Activated CD4-positive, alpha-beta T cell treated with anti-CD3 and anti-CD28 coated beads, Interleukin-2, Interleukin-6, amounts not matched to agents 100 ng/mL and 50 ng/mL, durations not matched to agents 16 hours and 8 hours (primary cell): ENCODE data around the gene PHF5A.
"Not testable (repeated sequence)": the region's sequence is repeated elsewhere in the genome, so short reads cannot be mapped to it uniquely, and the experiment has no call there.

Experiments
- DNase-seq: peaks from one replicate; pipeline ENCODE4 v3.0.0-alpha.2; 2020

The PHF5A gene

DNA sequence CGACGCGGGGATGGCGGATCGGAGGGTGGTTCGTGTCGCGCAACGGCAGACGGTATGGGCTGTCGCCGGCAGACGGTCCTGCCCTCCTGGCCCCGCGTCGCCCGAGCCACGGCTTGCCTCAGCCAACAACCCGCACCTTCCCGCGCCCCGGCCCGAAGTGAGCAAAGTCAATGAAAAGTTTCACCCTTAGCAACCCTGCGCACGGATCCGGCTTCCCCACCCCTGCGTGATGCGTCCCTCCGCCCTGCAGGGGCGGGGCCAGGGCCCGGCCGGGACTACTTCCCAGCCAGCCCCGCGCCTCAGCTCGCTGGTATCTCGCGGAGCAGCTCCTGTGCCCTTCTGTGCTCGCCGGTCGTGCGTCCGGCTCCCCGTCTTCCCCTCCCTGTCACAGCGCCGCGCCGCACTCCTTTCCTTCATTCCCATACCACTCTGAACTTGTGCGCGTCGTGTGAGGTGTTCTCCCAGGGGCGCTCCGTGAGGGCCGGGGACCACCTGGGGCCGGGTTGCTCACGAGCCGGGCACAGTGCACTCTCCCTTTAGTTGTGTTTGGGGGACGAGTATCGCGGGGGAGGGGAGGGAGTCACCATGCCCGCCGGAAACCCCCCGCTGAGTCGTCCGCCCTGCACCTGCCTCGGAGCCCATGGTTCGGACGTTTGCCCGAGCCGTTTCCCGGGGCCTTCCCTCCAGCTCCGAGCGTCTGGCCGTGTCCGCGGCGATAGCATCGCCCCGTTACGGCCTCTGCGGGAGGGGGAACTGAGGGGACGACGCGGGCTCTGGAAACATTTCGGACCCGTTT lies 21.7 kb downstream of the PHF5A start, which contains the start of gene TOB2:
TOB2 (minus strand) TSS at position 163 of the 796 bp plus-strand sequence. CDS start 9,456 bp downstream, outside the sequence.
- DNase-seq = peak; percentile 97

DNA sequence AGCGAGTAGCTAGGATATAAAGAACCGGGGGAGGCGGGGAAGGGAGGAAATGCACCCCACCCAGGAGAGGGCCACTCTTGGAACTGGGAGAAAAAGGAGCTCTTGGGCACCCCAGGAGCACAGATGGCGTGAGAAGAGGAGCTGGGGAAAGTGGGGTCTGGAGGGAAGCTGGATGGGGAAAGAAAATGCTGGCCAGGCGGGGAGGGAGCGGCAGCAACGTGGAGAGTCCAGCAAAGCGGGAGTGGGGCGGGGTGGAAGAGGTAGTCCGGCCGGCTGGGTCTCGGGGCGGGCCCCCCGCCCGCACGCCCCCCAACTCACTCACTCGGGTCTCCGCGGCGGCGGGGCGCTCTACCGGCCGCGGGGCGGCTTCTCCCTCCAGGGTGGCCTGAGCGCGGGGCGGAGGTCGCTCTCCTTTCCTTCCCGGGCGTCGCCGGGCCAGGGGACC lies 22.4 kb downstream of the PHF5A start:
- peak; percentile 25 for DNase-seq

DNA sequence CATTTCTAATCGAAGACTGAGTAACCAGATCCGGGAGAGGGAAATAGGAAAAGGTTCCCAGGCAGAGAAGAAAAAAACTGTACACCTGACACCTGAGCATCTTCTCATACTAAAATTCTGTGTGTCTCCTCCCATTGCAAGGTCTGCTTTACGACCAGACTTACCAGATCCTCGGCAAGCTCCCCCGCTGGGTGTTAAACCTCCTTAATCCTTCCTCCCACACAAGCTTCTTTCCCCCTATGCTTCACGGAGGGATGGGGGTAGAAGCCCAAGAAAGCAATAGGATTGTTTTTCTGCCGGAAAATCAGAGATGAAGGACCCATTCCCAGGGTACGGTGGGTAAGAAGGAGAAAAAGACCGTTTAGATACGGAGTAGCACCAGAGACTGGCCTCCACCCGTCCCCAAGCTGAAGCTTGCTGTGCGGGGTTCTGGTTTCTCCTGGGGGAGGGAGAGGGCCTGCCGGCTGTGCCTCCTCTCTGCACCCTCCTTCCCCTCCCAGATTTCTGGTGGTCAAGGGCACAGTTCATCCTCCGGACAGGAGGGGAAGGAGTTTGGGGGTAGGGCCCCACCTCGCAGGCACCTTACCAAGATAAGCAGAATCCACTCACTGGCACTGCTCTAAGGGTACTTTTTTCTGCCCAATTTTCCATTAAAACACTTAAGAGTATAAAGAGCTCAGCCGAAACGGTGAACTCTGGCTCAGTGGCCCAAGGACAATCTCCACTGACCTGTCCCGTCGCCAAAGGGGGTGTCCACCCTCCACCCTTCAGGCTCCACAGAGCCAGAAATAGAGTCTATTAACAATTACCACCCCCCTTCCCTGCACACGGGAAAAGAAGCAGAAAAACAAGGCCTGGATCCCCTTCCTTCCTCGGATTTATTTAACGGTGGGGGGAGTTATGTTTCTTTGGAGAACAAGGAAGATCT lies 23.1 kb downstream of the PHF5A start:
- peak; percentile 34 for DNase-seq

DNA sequence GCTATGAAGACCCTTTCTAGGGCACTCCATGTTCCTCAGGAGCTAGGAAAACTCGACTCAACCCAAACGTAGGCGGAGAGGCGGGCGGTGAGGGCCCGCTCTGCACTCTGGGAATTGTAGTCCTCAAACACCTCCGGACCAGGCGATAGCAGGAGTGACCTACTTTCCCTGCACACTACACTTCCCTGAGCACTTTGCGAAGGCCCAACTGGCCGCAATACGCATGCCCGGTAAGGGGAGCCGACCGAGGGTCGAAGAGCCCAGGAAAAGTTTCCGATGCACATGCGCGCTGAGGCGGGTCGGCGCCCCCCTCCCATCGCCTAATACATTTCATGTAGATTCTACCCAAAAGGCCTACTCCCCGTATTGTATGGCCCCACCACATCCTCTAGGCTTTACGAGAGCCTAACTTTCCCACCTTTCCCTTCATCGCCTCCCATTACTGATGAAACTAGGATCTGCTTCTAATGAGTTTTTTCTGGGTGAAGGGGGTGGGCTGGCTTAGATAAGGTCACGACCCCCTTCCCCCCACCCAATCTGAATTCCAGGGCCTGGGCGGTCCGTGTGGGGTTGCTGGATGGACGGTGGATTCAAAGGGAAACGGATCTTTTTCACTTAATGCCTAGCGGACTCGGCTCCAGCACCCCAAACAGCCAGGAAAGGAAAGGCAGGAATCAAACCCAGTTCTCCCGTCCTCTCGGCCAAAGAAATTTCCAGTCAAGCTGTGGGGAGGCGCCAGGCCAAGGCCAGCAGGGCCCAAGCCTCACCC lies 23.9 kb downstream of the PHF5A start:
- DNase-seq = peak; percentile 96

DNA sequence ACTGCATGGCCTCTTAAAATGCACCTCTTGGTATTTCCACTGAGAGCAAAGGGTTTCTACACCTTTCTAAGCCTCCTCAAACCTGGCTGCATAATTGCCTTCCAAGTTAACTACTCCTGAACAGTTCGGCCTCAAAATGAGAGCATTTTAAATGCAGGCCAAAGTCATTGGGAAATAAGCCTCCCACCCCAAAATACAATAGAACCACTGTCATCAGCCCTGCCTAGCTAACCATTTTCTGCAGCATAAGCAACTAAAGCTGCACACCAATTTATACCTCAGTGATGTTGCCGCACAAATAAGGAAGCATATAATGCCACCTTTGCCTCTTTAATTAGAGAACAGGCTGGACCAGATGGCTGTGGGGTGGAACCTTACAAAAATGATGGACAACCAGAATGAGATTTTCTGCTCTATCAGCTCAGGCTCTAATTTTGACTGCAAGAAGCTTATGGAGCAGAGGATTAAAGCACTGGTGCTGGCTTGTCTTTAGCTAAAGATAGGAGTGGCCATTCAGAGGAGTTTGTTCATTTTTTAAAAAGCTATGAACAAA lies 26.2 kb downstream of the PHF5A start:
- DNase-seq = no peak

DNA sequence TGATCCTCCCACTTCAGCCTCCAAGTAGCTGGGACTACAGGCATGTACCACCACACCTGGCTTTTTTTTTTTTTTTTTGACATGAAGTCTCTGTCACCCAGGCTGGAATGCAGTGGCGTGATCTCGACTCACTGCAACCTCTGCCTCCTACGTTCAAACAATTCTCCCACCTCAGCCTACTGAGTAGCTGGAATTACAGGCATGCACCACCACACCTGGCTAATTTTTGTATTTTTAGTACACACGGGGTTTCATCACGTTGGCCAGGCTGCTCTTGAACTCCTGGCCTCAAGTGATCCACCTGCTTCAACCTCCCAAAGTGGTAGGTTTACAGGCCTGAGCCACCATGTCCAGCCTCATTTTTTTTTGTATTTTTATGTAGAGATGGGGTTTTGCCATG lies 28.0 kb downstream of the PHF5A start:
- not testable (repeated sequence) for DNase-seq

DNA sequence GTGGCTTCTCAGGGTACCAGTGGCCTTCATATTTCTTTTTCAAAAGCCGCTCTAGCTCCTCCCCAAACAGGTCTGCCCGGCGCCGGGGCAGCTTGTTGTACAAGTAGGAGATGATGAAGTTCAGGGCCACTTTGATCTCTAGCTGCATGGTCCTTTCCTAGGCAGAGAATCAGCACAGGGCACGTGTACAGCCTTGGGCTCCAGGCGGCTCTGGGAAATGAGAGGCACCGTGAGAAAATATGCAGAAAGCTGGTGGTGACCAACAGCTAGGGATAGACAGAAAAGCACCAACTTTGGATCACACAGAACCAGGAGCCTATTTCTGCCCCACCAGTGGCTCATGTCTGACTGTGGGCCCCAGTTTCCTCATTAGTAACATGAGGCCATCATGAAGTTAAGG lies 31.3 kb downstream of the PHF5A start:
- no peak for DNase-seq

DNA sequence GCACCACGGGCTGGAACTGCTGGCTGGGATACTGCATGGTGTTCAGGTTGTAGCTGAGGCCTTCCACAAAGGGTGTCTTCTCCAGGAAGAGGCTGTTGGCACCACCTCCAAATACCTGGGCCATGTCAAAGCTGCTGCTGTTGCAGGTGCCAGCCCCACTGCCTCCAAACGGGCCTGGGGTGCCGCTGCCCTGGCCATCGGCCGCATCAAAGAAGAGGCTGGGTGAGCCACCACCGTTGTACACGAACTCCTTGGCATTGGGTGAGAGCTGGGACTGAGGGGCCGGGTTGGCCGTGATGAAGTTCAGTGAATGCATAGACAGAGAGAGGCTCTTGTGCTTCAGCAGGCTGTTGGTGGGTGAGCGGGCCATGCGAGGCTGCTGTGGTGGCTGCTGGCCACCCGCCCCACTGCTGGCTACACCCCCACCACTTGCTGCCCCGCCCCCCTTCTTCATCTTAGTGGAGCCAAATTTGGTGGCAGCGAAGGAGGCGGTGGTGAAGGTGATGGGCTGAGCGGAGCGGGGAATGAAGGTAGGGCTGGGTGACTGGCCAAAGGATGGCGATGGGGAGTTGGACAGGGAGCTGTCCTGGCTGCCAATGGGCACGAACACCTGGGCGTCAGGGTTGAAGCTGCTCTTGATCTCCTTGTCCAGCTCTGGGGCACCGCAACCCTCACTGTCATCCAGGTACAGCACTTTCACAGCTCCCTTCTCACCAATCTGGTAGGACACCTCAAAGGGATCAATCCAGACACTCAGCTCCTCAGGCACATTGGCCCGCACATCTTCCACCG lies 32.0 kb downstream of the PHF5A start:
- no peak for DNase-seq

DNA sequence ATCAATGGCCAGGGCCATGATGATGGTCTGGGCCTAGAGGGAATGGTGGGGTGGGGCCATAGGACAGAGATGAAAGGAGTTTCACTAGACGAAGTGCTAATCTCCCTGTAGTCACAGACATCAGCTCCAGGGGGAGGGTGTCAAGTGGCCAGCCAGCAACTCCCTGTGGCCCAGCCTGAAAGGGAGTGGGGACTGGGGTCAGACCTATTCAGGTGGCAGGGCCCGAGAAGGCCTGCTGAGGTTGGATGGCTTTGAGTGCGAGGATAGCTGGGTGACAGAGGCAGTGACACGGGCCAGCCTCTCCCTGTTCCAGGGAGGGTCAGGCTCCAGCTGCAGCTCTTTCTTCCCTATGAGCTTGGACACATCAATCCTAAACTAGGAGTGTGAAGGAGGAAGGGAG lies 32.9 kb downstream of the PHF5A start:
- DNase-seq = no peak

DNA sequence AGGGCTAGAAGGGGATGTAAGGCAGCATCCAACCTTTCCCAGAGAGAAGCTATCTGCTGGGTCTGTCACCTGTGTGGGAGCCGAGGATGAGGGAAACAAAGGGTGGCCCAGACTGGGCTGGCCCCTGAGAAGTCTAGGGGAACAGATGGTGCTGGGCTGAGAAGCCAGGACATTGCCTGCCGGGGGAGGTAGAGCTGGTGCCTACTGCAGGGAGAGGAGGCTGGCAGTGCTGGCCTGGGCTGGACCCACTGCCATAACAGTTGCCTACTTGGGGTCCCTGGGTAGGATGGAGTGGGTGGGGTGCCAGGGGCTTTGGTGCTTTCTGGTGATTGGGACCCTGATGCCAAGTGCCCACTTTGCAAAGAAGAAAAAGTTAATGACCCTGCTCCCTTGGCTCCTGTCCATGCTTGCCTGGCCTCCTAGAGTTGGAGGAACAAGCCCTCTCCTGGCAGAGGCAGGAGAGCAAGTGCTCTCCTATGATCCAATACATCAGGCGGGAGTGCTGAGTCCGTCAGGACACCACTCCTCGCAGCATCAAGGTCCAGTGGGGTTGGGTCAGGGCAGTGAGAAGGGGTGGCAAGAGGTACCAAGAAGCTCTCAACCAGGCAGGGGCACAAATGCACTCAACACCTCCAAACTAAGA lies 34.0 kb downstream of the PHF5A start:
- DNase-seq = not testable (repeated sequence)

DNA sequence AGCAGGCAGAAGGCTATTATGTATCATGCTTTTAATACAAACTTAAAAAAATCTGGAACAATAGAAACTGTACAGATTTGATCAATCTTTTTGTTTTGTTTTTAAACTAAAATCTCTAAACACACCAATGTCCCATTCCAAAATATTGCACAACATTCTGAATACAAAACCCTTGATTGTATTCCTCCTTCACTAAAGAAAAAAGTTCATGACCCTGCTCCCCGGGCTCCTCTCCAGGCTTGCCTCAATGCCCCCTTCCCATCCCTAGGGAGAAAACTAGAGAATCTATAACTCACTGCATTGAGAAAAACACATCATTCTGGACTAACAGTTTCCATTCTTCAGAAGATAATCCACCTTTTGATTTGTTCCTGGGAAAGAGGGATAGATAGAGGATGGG lies 35.0 kb downstream of the PHF5A start:
- not testable (repeated sequence) for DNase-seq

DNA sequence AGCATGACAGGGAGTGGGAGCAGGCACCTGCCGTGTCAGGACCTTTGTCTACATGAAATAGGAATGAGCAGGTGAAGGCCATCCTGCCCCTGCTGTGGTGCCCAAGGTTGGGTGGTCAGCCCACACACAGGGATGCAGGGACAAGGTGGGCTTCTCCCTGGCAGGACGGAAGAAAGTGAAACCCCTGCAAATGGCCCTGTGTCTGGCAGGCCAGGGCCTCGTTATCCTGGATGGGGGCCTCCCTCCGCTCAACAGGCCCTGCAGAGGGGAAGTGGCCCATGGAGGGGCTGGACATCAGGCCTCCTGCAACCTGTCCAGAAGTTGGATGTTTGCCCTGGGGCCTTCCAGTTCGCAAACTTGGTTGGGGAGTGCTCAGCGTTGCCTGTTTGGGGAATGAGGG lies 36.8 kb downstream of the PHF5A start:
- DNase-seq = no peak

DNA sequence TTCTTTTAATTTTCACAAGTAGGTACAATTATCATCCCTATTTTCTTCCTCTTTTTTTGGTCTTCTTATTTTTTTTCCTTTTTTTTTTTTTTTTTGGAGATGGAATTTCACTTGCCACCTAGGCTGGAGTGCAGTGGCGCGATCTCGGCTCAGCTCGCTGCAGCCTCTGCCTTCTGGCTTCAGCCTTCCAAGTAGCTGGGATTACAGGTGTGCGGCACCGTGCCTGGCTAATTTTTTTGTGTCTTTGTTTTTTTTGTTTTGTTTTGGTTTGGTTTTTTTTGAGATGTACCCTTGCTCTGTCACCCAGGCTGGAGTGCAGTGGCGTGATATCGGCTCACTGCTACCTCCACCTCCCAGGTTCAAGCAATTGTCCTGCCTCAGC lies 38.5 kb downstream of the PHF5A start:
- DNase-seq = no peak

DNA sequence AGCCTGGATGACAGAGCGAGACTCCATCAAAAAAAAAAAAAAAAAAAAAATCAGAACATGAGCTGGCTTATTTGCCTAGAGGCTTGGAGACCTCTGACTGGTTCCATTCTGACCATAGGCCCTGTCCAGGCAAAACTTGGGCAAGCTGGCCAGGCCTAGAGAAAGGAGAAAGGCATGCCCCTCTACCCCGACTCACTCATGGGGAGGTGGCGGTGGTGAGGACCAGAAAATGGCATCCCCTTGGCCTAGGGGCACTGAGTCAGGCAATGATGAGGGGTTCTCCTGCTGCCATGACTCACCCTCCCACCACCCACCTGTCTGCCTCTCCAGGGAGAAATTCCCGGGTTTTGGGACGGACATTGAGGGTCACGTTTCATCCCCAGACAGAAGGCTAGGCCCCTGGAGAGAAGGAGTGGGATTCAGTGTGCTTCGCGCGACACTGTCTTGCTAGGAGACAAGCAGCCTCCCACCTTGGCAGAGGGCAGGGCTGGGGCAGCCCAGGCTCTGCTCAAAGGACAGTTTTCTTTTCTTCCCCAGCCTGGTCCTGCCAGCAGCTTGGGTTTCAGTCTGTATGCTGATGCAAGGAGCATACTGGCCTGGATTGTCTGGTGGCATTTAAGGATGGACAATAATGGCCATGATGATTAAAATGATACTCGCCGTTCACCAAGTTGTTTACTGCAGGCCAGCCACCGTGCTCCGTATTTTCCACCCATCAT lies 39.1 kb downstream of the PHF5A start:
- no peak for DNase-seq

DNA sequence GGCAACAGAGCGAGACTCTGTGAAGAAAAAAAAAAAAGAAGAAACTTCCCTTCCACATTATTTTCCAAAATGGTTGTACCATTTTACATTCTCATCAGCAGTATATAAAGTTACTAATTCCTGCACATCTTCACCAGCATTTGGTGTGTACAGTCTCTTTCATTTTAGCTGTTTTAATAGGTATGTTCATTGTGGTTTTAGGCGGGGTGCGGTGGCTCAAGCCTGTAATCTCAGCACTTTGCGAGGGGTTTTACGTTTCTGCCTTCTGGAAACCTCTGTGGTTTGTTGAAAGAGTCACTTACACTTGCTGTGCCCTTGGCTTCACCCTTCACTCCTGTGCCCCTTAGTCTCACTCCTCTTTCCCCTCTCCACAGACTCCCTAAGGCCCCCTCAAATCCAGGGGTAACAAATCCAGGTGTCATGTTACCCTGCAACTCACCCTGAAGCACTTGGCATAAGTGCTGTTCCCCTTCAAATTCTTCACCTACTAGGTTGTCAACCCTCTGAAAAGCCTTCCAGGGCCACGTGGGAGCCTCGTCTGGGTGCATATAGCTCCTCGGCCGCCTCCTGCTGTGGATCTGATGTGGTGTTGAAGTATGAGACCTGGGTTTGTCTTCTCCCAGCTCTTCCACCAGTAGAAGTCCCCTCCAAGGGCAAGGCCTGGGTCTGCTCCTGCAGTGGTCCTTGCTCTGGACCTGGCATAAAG lies 42.7 kb downstream of the PHF5A start:
- DNase-seq = peak; percentile 61

DNA sequence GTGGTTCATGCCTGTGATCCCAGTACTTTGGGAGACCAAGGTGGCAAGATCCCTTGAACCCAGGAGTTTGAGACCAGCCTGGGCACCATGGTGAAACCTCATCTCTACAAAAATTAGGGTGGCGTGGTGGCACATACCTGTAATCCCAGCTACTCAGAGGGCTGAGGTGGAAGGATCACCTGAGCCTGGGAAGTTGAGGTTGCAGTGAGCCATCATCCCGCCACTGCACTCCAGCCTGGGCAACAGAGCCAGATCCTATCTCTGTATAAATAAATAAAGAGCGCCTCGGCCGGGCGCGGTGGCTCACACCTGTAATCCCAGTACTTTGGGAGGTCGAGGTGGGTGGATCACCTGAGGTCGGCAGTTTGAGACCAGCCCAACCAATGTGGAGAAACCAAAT lies 49.8 kb downstream of the PHF5A start:
- no peak for DNase-seq

DNA sequence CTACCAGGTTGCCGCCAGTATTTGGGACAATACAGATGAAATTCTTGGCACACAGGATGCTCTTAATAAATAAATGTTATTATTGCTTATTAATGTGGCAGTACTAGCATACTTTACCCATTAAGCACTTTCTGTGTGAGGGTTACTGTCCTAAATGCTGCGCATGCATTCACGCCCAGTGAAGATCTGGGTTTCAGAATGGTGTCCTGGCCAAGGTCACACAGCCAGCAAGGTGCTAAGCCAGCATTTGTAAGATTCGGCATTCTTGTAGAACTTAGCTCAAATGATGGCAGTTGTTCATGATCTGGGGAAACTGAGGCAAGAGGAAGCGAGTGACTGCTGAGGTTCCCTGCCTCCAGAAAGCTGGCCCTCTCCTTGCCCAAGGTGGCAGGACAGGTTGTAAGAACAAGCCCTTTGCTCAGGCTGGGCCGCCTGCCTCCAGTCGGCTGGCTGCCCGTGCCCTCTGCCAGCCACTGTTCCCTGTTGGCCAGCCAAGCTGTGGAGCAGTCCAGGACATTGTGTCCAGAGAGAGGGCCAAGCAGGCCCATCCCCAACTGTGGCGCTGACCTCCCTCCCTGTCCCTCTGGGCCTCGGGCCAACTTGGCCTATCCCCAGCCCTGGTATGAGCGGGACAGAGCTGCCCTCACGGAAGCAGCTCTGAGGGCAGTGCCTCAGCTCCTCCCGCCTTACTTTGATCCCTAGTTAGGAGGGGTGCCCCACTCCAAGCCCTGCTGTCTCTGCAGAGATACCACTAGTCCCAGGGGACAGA lies 50.7 kb downstream of the PHF5A start:
- DNase-seq = no peak

DNA sequence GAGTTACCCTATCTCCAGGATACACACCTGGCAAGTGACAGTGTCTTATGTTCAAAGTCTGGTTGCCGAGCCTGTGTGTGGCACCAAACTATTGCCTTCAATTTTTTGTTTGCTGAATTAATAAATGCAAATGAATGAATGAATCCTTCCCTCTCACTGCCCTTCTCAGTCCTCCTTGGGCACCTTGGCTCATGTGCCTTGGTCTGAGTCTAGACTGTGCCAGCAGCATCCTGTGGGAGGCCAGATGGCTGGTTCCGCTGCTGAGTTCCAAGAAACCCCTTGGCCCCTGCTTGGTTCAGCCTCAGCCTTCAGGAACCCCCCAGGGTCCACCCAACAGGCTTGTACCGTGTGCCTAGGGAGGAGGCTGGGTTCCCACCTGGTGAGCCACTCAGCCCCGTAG lies 52.9 kb downstream of the PHF5A start:
- no peak for DNase-seq
